ENCODE measurements around the gene GRAMD1A. TPM values are rescaled to one million over a fixed set of nuclear protein-coding genes. Genes with fewer than 3 reads are reported as not detected.
A peak's percentile ranks its signal among the peaks of the same experiment; 100 is the strongest.

Gene GRAMD1A
- total RNA-seq, 1 experiment from 2014 or later: 125 TPM

GRCh38 chr19:34994286-34994642 is 5.9 kb upstream of the GRAMD1A start:
- Histone ChIP-seq H2BK15ac (ENCODE audit: low read depth, low read length) (no peak overlapping the region), H4K8ac (replicated peaks; ENCODE audit: insufficient read length, low read depth, low read length) (no peak overlapping the region), H2BK5ac (ENCODE audit: insufficient read length, low read length) (no peak overlapping the region), H3T11ph (ENCODE audit: low read length) (no peak overlapping the region), H3K4me2 (ENCODE audit: insufficient read depth, insufficient read length, low read length) (no peak overlapping the region), H3K14ac (ENCODE audit: insufficient read depth, low read length) (no peak overlapping the region), H3K27ac (ENCODE audit: insufficient read length, low read depth, low read length) (no peak overlapping the region), H2BK120ac (ENCODE audit: low read depth, low read length, poor library complexity, severe bottlenecking) (no peak overlapping the region), H3K23me2 (ENCODE audit: insufficient read length, low read depth, low read length, poor library complexity, severe bottlenecking) (peaks cover 7% of the 10 kb centered on the region), H4K20me1 (ENCODE audit: control insufficient read depth, insufficient read depth, insufficient read length) (no peaks in the 10 kb centered on the region), H3K56ac (ENCODE audit: insufficient read length, low read depth, low read length) (no peak overlapping the region), H3K9ac (ENCODE audit: extremely low read depth, insufficient read length, low read length) (no peak overlapping the region), H3K79me2 (ENCODE audit: insufficient read depth, low read length) (no peaks in the 10 kb centered on the region), H3K27me3 (ENCODE audit: insufficient read depth, low read length) (no peaks in the 10 kb centered on the region), H2BK12ac (ENCODE audit: insufficient read length, low read depth, low read length) (no peak overlapping the region), H3K9me3 (ENCODE audit: control insufficient read depth, low read depth, low read length) (no peaks in the 10 kb centered on the region), H3K4ac (ENCODE audit: low read depth, low read length) (no peak overlapping the region), H2BK20ac (ENCODE audit: low read depth, low read length, poor library complexity, severe bottlenecking) (no peak overlapping the region), H3K4me1 (ENCODE audit: insufficient read depth, low read length) (0 out of 2 replicates have a peak, but pooled peaks cover 1% of the 10 kb centered on the region), H2AFZ (ENCODE audit: low read length) (no peak overlapping the region), H4K91ac (ENCODE audit: insufficient read length, low read depth, low read length) (no peak overlapping the region), H4K5ac (ENCODE audit: insufficient read length, low read depth, low read length) (no peak overlapping the region), H3K23ac (ENCODE audit: insufficient read length, low read depth, low read length) (no peak overlapping the region), H2AK5ac (ENCODE audit: insufficient read length, low read length) (no peak overlapping the region), H3K18ac (ENCODE audit: insufficient read length, low read depth, low read length) (no peak overlapping the region), H3K79me1 (ENCODE audit: insufficient read depth, low read depth, low read length, poor library complexity, severe bottlenecking) (no peaks in the 10 kb centered on the region)
- Mint-ChIP-seq H3K27me3 (ENCODE audit: low read depth) (no peaks in the 10 kb centered on the region; the same call in 1 of the 2 replicates), H3K4me1 (peaks cover 23 to 27% of the 10 kb centered on the region in 2 experiments), H3K27ac (peak overlapping the region in 1 of 3 experiments; percentile 18; a peak in 2 of 7 replicates), H3K36me3 (ENCODE audit: insufficient read depth in 1 of 3, low read depth in 3 of 3) (peaks cover 0 to 5% (median 0%) of the 10 kb centered on the region in 3 experiments; a peak in 3 of 7 replicates), H3K9me3 (peaks cover 0 to 5% of the 10 kb centered on the region in 2 experiments; a peak in 2 of 5 replicates), H3K4me3 (peak overlapping the region in 1 of 2 experiments; percentile 21; a peak in 1 of 5 replicates)
- TF ChIP-seq CTCF (conservative IDR thresholded peaks at IDR 0.05): no peak
- no CpG with 5 or more reads among the region's 9 CpGs for WGBS (ENCODE audit: extremely low coverage, insufficient read length, low lambda C conversion rate)
- no peak for DNase-seq
